Right atrium auricular region (tissue), 2 donors: ENCODE measurements around the gene PTEN. TPM values are rescaled to one million over a fixed set of nuclear protein-coding genes. Genes with fewer than 3 reads are reported as not detected.
A peak's percentile ranks its signal among the peaks of the same experiment; 100 is the strongest.
"Not testable (repeated sequence)": the region's sequence is repeated elsewhere in the genome, so short reads cannot be mapped to it uniquely, and the experiment has no call there.

Source experiments
- DNase-seq: peaks from one replicate; pipeline ENCODE4 v3.0.0-alpha.2; 2019; ENCODE audit warnings: low spot score
- H3K27ac ChIP-seq, 2 donors: fragments of 200-600 bp; sonication (generic); 1 replicate in 1 of 2; 2 replicates in 1 of 2; pipeline ENCODE4 v1.5.1; 2016 to 2019
- H3K27me3 ChIP-seq, 2 donors: fragments of 200-600 bp; sonication (generic); one replicate each; pipeline versions ENCODE4 v1.5.1 to v1.6.0; 2017 to 2019
- H3K36me3 ChIP-seq: fragments of 200-600 bp; sonication (generic); one replicate; pipeline ENCODE4 v1.5.1; 2016
- H3K4me1 ChIP-seq, 2 donors: fragments of 200-600 bp; sonication (generic); one replicate each; pipeline versions ENCODE4 v1.5.1 to v1.6.0; 2017 to 2019
- H3K4me3 ChIP-seq, 2 donors: fragments of 200-600 bp; sonication (generic); 1 replicate in 1 of 2; 2 replicates in 1 of 2; pipeline ENCODE4 v1.5.1; 2017 to 2019; ENCODE audit warnings: mild to moderate bottlenecking in 1 of 2, moderate library complexity in 1 of 2
- H3K9me3 ChIP-seq, 2 donors: fragments of 200-600 bp; sonication (generic); one replicate each; pipeline ENCODE4 v1.5.1; 2019
- CTCF ChIP-seq, 2 donors: fragments of 200-600 bp; sonication (generic); IDR thresholded peaks; one replicate each; pipeline ENCODE4 v1.5.1; 2019; ENCODE audit warnings: antibody characterized with exemption in 2 of 2
- total RNA-seq, 2 donors: library from RNA; depleted of rRNA; stranded (reverse); fragments of >200 nt; gene quantifications; one replicate each; pipeline ENCODE4 v1.1.0, GENCODE V29; 2016

The PTEN gene
- total RNA-seq, 2 donors from 2014 or later: 46.5 to 55.9 TPM

- Histone ChIP-seq H3K9me3 (no peaks in the 10 kb centered on the region), H3K36me3 (no peaks in the 10 kb centered on the region), H3K4me1 (no peaks in the 10 kb centered on the region), H3K4me3 (no peak overlapping the region), H3K27me3 (no peaks in the 10 kb centered on the region), H3K27ac (no peak overlapping the region)
- DNase-seq: no peak
- no peak for TF ChIP-seq CTCF (IDR thresholded peaks at IDR 0.05)
These were observed 19.7 kb upstream of the PTEN start for GRCh38 chr10:87843714-87844113.

DNA sequence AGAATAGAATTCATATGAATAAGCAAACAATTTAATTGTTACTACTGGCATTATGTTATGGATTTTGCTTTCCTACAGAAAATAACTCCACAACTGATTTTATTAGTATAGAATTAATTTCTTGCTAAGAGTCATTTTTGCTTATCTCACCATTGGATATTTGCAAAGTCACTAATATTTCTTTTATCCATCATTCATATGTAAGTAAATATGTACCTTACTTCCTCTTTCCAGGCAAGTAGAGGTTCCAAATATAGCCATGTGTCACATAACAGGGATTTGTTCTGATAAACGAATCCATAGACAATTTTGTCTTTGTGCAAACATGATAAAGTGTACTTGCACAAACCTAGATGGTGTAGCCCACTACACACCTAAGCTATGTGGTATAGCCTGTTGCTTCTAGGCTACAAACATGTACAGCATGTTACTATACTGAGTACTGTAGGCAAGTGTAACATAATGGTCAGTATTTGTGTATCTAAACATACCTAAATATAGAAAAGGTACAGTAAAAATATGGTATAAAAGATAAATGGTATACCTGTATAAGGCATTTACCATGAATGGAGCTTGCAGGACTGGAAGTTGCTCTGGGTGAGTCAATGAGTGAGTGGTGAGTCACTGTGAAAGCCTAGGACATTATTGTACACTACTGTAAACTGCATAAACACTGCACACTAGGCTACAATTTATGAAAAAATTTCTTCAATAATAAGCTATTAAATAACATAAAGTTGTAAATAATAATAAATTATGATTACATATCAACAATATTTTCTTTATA, 18.4 kb upstream of the PTEN start:
- no peak for TF ChIP-seq CTCF (IDR thresholded peaks at IDR 0.05)
- no peak for DNase-seq
- no peaks in the 10 kb centered on the region for H3K4me1 ChIP-seq
- no peaks in the 10 kb centered on the region for H3K9me3 ChIP-seq
- no peak overlapping the region for H3K4me3 ChIP-seq
- H3K27me3 ChIP-seq: no peaks in the 10 kb centered on the region
- H3K36me3 ChIP-seq: no peaks in the 10 kb centered on the region
- H3K27ac ChIP-seq: peak overlapping the region in 1 of 2 donors; percentile 43

GRCh38 chr10:87845624-87845998, 17.8 kb upstream of the PTEN start:
- no peaks in the 10 kb centered on the region for H3K36me3 ChIP-seq
- peak overlapping the region in 1 of 2 donors; percentile 43 for H3K27ac ChIP-seq
- DNase-seq: no peak
- H3K4me3 ChIP-seq: no peak overlapping the region
- H3K27me3 ChIP-seq: no peaks in the 10 kb centered on the region
- no peak for TF ChIP-seq CTCF (IDR thresholded peaks at IDR 0.05)
- H3K4me1 ChIP-seq: no peaks in the 10 kb centered on the region
- H3K9me3 ChIP-seq: no peaks in the 10 kb centered on the region

DNA sequence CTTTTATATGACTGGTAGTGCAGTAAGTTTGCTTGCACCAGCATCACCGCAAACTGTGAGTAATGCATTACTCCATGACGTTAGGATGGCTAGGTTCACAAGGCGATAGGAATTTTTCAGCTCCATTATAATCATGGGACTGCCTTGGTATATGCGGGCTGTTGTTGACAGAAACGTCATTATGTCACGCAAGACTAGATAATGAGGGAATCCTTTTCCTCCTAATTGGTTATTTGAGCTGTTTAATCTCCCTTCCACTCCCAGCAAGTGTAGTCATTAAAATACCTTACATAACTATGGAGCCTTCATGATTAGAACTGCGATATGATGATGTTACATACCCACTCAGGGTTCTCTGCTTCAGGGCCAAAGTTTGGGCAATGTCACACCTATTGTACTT, 17.4 kb upstream of the PTEN start:
- TF ChIP-seq CTCF (IDR thresholded peaks at IDR 0.05): no peak
- no peaks in the 10 kb centered on the region for H3K27me3 ChIP-seq
- peak overlapping the region in 1 of 2 donors; percentile 43 for H3K27ac ChIP-seq
- no peak for DNase-seq
- no peaks in the 10 kb centered on the region for H3K9me3 ChIP-seq
- no peak overlapping the region for H3K4me3 ChIP-seq
- H3K36me3 ChIP-seq: no peaks in the 10 kb centered on the region
- no peaks in the 10 kb centered on the region for H3K4me1 ChIP-seq

DNA sequence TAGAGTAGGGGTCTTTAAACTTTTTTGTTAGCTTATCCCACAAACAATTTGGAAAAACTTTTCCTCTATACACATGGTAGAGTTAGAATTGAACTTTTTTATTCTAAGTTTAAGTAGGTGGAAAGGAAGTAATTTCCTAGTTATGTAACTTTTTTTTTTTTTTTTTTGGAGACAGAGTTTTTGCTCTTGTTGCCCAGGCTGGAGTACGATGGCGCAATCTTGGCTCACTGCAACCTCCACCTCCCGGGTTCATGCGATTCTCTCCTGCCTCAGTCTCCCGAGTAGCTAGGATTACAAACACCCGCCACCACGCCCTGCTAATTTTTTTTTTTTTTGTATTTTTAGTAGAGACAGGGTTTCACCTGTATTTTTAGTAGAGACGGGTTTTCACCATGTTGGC, 16.7 kb upstream of the PTEN start:
- H3K36me3 ChIP-seq: not testable (repeated sequence)

GRCh38 chr10:87847550-87847949, 15.9 kb upstream of the PTEN start:
- no peak for TF ChIP-seq CTCF (IDR thresholded peaks at IDR 0.05)
- Histone ChIP-seq H3K4me3 (no peak overlapping the region), H3K27me3 (no peaks in the 10 kb centered on the region), H3K9me3 (no peaks in the 10 kb centered on the region), H3K36me3 (no peaks in the 10 kb centered on the region), H3K4me1 (no peaks in the 10 kb centered on the region), H3K27ac (peak overlapping the region in 1 of 2 donors; percentile 42)
- no peak for DNase-seq

More for the DNA sequence above, 16.7 kb upstream of the PTEN start:
- not testable (repeated sequence) for H3K9me3 ChIP-seq, DNase-seq, H3K27me3 ChIP-seq, H3K4me1 ChIP-seq, H3K4me3 ChIP-seq
- H3K27ac ChIP-seq: peak overlapping the region in 1 of 2 donors; percentile 43
